ENCODE measurements around the gene LPO. TPM values are rescaled to one million over a fixed set of nuclear protein-coding genes. Genes with fewer than 3 reads are reported as not detected.

Gene LPO
- total RNA-seq, 1 donor from 2014 or later, result 0.27 TPM

GRCh38 chr17:58234512-58234911 is 3.9 kb upstream of the LPO start:
- peaks cover 83% of the 10 kb centered on the region for H3K27me3 Mint-ChIP-seq (ENCODE audit: low read depth)
- H3K27ac Mint-ChIP-seq, result no peak overlapping the region
- H3K4me3 Mint-ChIP-seq, result no peak overlapping the region
- no peak for DNase-seq (ENCODE audit: low spot score in 2 of 2, unreplicated experiment in 2 of 2)
- H3K36me3 Mint-ChIP-seq, result no peaks in the 10 kb centered on the region
- no peaks in the 10 kb centered on the region for H3K9me3 Mint-ChIP-seq
- peaks cover 6% of the 10 kb centered on the region for H3K4me1 Mint-ChIP-seq
- TF ChIP-seq, protein P1, sequence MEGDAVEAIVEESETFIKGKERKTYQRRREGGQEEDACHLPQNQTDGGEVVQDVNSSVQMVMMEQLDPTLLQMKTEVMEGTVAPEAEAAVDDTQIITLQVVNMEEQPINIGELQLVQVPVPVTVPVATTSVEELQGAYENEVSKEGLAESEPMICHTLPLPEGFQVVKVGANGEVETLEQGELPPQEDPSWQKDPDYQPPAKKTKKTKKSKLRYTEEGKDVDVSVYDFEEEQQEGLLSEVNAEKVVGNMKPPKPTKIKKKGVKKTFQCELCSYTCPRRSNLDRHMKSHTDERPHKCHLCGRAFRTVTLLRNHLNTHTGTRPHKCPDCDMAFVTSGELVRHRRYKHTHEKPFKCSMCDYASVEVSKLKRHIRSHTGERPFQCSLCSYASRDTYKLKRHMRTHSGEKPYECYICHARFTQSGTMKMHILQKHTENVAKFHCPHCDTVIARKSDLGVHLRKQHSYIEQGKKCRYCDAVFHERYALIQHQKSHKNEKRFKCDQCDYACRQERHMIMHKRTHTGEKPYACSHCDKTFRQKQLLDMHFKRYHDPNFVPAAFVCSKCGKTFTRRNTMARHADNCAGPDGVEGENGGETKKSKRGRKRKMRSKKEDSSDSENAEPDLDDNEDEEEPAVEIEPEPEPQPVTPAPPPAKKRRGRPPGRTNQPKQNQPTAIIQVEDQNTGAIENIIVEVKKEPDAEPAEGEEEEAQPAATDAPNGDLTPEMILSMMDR (IDR thresholded peaks at IDR 0.05; ENCODE audit: unreplicated experiment), result no peak

DNA sequence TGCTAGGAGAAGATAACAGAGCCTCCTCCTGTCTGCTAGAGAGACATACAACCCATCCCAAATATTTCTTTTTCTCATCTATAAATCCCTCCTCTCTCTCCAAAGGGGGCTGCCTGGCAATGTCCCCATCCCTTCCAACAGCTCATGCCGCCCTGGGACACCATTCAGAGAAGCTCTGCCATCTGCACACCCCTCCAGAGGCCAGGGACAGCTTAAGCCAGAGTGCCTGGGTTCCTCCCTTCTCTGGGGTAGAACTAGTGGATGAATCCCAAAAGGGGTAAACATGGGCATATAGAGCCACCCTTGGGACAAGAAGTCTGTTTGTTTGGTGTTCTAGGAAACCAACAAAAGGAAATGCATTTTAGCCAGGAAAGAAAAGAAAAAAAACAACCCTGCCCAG is 2.6 kb upstream of the LPO start:
- Mint-ChIP-seq H3K27ac (no peak overlapping the region), H3K4me1 (peaks cover 6% of the 10 kb centered on the region), H3K4me3 (no peak overlapping the region), H3K9me3 (no peaks in the 10 kb centered on the region), H3K27me3 (ENCODE audit: low read depth) (peaks cover 92% of the 10 kb centered on the region), H3K36me3 (no peaks in the 10 kb centered on the region)
- TF ChIP-seq, protein P1 (IDR thresholded peaks at IDR 0.05; ENCODE audit: unreplicated experiment), result no peak
- no peak for DNase-seq (ENCODE audit: low spot score in 2 of 2, unreplicated experiment in 2 of 2)

- peaks cover 5% of the 10 kb centered on the region for H3K4me1 Mint-ChIP-seq
- H3K9me3 Mint-ChIP-seq, result no peaks in the 10 kb centered on the region
- H3K4me3 Mint-ChIP-seq, result no peak overlapping the region
- no peak overlapping the region for H3K27ac Mint-ChIP-seq
- TF ChIP-seq, protein P1 (IDR thresholded peaks at IDR 0.05; ENCODE audit: unreplicated experiment), result no peak
- peaks cover 93% of the 10 kb centered on the region for H3K27me3 Mint-ChIP-seq (ENCODE audit: low read depth)
- no peaks in the 10 kb centered on the region for H3K36me3 Mint-ChIP-seq
- no peak for DNase-seq (ENCODE audit: low spot score in 2 of 2, unreplicated experiment in 2 of 2)
Measured at GRCh38 chr17:58236394-58236793, 2.0 kb upstream of the LPO start.

- TF ChIP-seq, protein P1 (IDR thresholded peaks at IDR 0.05; ENCODE audit: unreplicated experiment), result no peak
- Mint-ChIP-seq H3K4me1 (peaks cover 5% of the 10 kb centered on the region), H3K36me3 (no peaks in the 10 kb centered on the region), H3K27me3 (ENCODE audit: low read depth) (peaks cover 97% of the 10 kb centered on the region), H3K9me3 (no peaks in the 10 kb centered on the region), H3K27ac (no peak overlapping the region), H3K4me3 (no peak overlapping the region)
- DNase-seq (ENCODE audit: low spot score in 2 of 2, unreplicated experiment in 2 of 2), result no peak
Measured at GRCh38 chr17:58239987-58240386, 1.6 kb downstream of the LPO start.

- H3K27ac Mint-ChIP-seq, result no peak overlapping the region
- no peak for DNase-seq (ENCODE audit: low spot score in 2 of 2, unreplicated experiment in 2 of 2)
- H3K4me3 Mint-ChIP-seq, result no peak overlapping the region
- no peaks in the 10 kb centered on the region for H3K9me3 Mint-ChIP-seq
- peaks cover 95% of the 10 kb centered on the region for H3K27me3 Mint-ChIP-seq (ENCODE audit: low read depth)
- TF ChIP-seq, protein P1 (IDR thresholded peaks at IDR 0.05; ENCODE audit: unreplicated experiment), result no peak
- peaks cover 16% of the 10 kb centered on the region for H3K4me1 Mint-ChIP-seq
- H3K36me3 Mint-ChIP-seq, result no peaks in the 10 kb centered on the region
Measured at GRCh38 chr17:58242171-58242784, 3.9 kb downstream of the LPO start.

DNA sequence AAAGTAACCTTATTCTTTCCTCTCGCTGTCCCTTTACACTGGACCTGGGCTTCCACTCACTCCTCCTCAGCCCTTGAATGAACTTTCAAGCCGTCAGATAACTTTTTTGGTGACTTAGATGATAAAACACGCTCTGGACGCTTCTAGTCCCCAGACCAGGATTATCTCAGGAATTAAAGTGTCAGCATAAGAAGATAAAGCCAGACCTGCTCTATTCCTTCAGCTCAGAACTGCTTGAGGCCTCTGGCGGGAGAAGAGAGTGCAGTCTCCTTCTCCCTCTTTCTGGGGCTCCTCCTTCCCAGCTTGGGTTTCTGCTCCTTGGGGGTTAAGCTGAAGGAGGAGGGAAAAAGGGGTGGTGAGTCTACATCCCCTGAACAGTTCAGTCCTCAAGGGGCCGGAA is 6.6 kb downstream of the LPO start:
- TF ChIP-seq, protein P1 (IDR thresholded peaks at IDR 0.05; ENCODE audit: unreplicated experiment), result no peak
- Mint-ChIP-seq H3K4me1 (peaks cover 16% of the 10 kb centered on the region), H3K9me3 (no peaks in the 10 kb centered on the region), H3K4me3 (no peak overlapping the region), H3K27ac (no peak overlapping the region), H3K36me3 (no peaks in the 10 kb centered on the region), H3K27me3 (ENCODE audit: low read depth) (peaks cover 94% of the 10 kb centered on the region)
- no peak for DNase-seq (ENCODE audit: low spot score in 2 of 2, unreplicated experiment in 2 of 2)
